GM23248 (cell line): ENCODE data around the gene RAMP3. TPM values are rescaled to one million over a fixed set of nuclear protein-coding genes. Genes with fewer than 3 reads are reported as not detected.

ENCODE experiments used
- DNase-seq: peaks from one replicate; pipeline ENCODE4 v3.0.0-alpha.2; 2015
- H2AFZ ChIP-seq: fragments of 200-600 bp; sonication (generic); 2 replicates; pipeline ENCODE4 v1.6.1; 2016; ENCODE audit warnings: antibody characterized with exemption
- H3F3A ChIP-seq: fragments of 200-600 bp; sonication (generic); 2 replicates; pipeline ENCODE4 v1.6.1; 2016; ENCODE audit warnings: mild to moderate bottlenecking, antibody characterized with exemption, mixed run types; ENCODE audit not compliant: insufficient read depth
- H3K27ac ChIP-seq: fragments of 200-600 bp; sonication (generic); 2 replicates; pipeline ENCODE4 v1.5.1; 2016; ENCODE audit warnings: mild to moderate bottlenecking
- H3K27me3 ChIP-seq: fragments of 200-600 bp; sonication (generic); replicated peaks from 2 replicates; pipeline ENCODE4 v1.6.1; 2016; ENCODE audit warnings: mild to moderate bottlenecking; ENCODE audit not compliant: insufficient read depth
- H3K36me3 ChIP-seq: fragments of 200-600 bp; sonication (generic); 2 replicates; pipeline ENCODE4 v1.6.1; 2016; ENCODE audit warnings: low read depth, mild to moderate bottlenecking
- H3K4me1 ChIP-seq: fragments of 200-600 bp; sonication (generic); 2 replicates; pipeline ENCODE4 v1.6.1; 2016; ENCODE audit warnings: mild to moderate bottlenecking; ENCODE audit not compliant: insufficient read depth
- H3K4me2 ChIP-seq: fragments of 200-600 bp; sonication (generic); one replicate; pipeline ENCODE4 v1.6.1; 2016; ENCODE audit warnings: mild to moderate bottlenecking; ENCODE audit not compliant: unreplicated experiment
- H3K4me3 ChIP-seq: fragments of 200-600 bp; sonication (generic); 2 replicates; pipeline ENCODE4 v1.5.1; 2016; ENCODE audit warnings: mild to moderate bottlenecking
- H3K79me2 ChIP-seq: fragments of 200-600 bp; sonication (generic); 2 replicates; pipeline ENCODE4 v1.6.1; 2016; ENCODE audit warnings: mild to moderate bottlenecking; ENCODE audit not compliant: insufficient read depth
- H3K9ac ChIP-seq: fragments of 200-600 bp; sonication (generic); 2 replicates; pipeline ENCODE4 v1.6.1; 2016; ENCODE audit warnings: mild to moderate bottlenecking
- H3K9me2 ChIP-seq: fragments of 200-600 bp; sonication (generic); 2 replicates; pipeline ENCODE4 v1.6.1; 2016; ENCODE audit warnings: mixed run types, mild to moderate bottlenecking, moderate library complexity; ENCODE audit not compliant: insufficient read depth
- H3K9me3 ChIP-seq: fragments of 200-600 bp; sonication (generic); one replicate; pipeline ENCODE4 v1.6.1; 2017; ENCODE audit warnings: low read depth
- H4K20me1 ChIP-seq: fragments of 200-600 bp; sonication (generic); 2 replicates; pipeline ENCODE4 v1.6.0; 2016; ENCODE audit not compliant: insufficient read depth
- EZH2 ChIP-seq: fragments of 200-600 bp; sonication (generic); IDR thresholded peaks from 2 replicates; pipeline ENCODE4 v1.6.1; 2018; ENCODE audit warnings: antibody characterized with exemption, mild to moderate bottlenecking; ENCODE audit not compliant: insufficient read depth, poor library complexity, severe bottlenecking
- EZH2phosphoT487 ChIP-seq: fragments of 200-600 bp; sonication (generic); IDR thresholded peaks from 2 replicates; pipeline ENCODE4 v1.6.1; 2018; ENCODE audit warnings: antibody characterized with exemption, moderate library complexity, mild to moderate bottlenecking, low read depth; ENCODE audit not compliant: insufficient read depth
- WGBS, 2 experiments: methylation state at CpG; one replicate each; pipeline ENCODE4 v1.1.6; 2015 to 2017; ENCODE audit warnings: low lambda C conversion rate in 2 of 2, low coverage in 1 of 2; ENCODE audit errors: missing lambda C conversion rate in 2 of 2; 5-methylcytosine and 5-hydroxymethylcytosine counted together
- in situ Hi-C: fragments of 300-500 bp; cut with MboI; formaldehyde crosslinking; loops from 2 replicates; pipeline ENCODE4 v1.15.0; 2020
- polyA plus RNA-seq: library from polyadenylated mRNA; unstranded; fragments of >200 nt; fragmentation: Nextera tagmentation; extraction: Ambion mirVana; gene quantifications from 2 replicates; pipeline ENCODE4 v1.2.1, GENCODE V29; 2016
- total RNA-seq: library from RNA; depleted of rRNA; stranded (reverse); fragments of >200 nt; shearing (Covaris generic); gene quantifications from 2 replicates; pipeline ENCODE4 v1.2.3, GENCODE V29; 2014

The RAMP3 gene
- total and polyA plus RNA-seq, 2 experiments from 2014 or later = not detected

DNA sequence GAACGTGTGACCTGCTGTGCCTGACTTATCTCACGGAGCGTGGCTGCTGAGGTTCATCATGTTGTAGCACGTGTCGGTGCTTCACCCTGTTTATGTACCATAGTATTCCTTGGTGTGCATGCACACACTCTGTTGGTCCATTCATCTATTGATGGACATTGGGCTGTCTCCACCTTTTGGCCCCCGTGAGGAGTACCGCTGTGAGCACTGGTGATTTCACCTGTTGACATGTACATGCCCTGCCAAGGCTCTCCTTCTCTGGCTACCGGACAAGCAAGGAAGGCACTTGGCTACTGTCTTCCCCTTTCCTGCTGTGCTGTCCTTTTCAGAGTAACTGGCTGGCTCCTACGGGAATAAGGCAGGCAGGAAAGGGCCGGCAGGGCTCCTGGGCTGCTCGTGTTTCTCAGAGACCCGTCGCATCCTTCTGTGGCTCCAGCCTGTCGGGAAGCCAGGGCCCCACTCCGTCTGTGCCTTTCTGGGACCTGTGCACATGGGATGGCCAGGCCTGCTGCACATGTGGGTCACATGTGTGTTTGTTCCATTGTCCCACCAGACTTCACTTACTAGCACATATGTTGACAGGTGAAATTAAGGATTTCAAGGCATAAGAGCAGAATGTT lies 28.3 kb upstream of the RAMP3 start:
- no peak for DNase-seq
- 63 to 66% methylated on average over 15 of the region's 15 CpGs for WGBS, 2 experiments
- Histone ChIP-seq H3K4me3 (no peak overlapping the region), H3K9ac (no peak overlapping the region), H3K27me3 (no peaks in the 10 kb centered on the region), H2AFZ (no peak overlapping the region), H3F3A (no peaks in the 10 kb centered on the region), H4K20me1 (no peaks in the 10 kb centered on the region), H3K4me2 (no peak overlapping the region), H3K79me2 (no peaks in the 10 kb centered on the region), H3K9me3 (no peaks in the 10 kb centered on the region), H3K27ac (no peak overlapping the region), H3K4me1 (no peaks in the 10 kb centered on the region), H3K9me2 (no peaks in the 10 kb centered on the region), H3K36me3 (no peaks in the 10 kb centered on the region)
- in situ Hi-C loops = loop anchor here (25.0 kb wide), 1 partner anchor 267 kb away; no protein-coding TSS in a partner anchor
- no peak for TF ChIP-seq EZH2
- no peak for TF ChIP-seq EZH2phosphoT487

DNA sequence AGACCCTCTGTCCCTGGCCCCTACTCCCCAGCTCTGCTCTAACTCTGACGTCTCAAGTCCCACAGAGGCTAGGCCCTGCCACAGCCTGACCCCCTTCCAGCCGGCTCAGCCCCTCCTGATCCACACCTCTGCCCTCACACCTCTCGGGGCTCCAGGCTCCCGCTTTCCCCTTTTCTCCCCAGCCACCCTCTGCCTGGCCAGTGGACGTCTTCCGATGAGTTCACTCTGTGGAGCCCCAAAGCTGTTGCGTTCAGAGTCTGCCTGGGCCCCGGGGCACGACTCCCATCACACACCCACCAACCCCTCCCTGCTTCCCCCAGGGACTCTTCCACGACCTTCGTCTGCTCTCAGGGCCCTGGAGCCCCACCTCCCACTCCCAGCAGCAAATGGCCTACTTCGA lies 27.7 kb upstream of the RAMP3 start:
- Histone ChIP-seq H3K9me2 (no peaks in the 10 kb centered on the region), H3K27me3 (no peaks in the 10 kb centered on the region), H3K4me1 (no peaks in the 10 kb centered on the region), H4K20me1 (no peaks in the 10 kb centered on the region), H3K36me3 (no peaks in the 10 kb centered on the region), H2AFZ (no peak overlapping the region), H3K79me2 (no peaks in the 10 kb centered on the region), H3K9me3 (no peaks in the 10 kb centered on the region), H3K4me2 (no peak overlapping the region), H3K27ac (no peak overlapping the region), H3K9ac (no peak overlapping the region), H3K4me3 (no peak overlapping the region), H3F3A (no peaks in the 10 kb centered on the region)
- DNase-seq = no peak
- 58 to 64% methylated on average over 11 to 12 of the region's 12 CpGs for WGBS, 2 experiments
- no peak for TF ChIP-seq EZH2phosphoT487
- in situ Hi-C loops = loop anchor here (25.0 kb wide), 1 partner anchor 268 kb away; no protein-coding TSS in a partner anchor

DNA sequence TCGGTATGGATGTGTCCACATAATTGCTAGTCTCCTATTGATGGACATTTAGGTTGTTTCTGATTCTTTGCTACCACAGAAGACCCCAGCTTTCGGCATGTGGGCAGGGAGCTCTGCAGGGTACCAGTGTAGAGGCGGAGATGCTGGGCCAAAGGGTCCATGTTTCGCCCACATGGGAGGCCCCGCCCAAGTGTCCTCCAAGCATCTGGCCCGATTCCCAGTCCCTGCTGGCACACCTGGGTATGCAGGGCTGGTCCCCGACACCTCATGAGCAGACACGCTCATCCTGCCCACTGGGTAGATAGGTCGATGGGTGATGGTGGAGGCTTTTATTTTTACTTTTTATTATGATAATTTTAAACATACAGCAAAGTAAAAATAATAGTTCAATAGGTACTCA lies 26.7 kb upstream of the RAMP3 start:
- TF ChIP-seq EZH2 = no peak
- no peak for TF ChIP-seq EZH2phosphoT487
- DNase-seq = no peak

DNA sequence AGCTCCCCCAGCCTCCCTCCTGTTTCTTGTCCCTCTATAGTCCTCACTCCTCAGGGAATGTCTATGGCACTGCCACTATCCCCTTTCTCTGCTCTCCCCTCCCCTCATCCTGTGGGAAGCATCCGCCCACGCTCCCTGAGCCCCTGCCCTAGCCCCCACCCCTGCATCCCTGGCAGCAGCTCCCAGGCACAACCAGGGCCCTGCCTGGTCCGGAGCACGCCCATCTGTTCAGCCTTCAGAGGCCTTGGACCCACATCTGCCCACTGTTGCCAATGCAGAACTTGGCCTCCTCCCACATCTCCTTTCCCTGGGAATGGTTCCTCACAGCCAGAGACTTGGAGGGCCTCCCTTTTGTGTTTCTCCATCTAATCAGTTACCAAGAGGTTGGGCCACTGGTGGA lies 25.7 kb upstream of the RAMP3 start:
- no peaks in the 10 kb centered on the region for H3F3A ChIP-seq
- H3K4me2 ChIP-seq = no peak overlapping the region
- no peaks in the 10 kb centered on the region for H3K4me1 ChIP-seq
- no peaks in the 10 kb centered on the region for H3K9me2 ChIP-seq
- H4K20me1 ChIP-seq = no peaks in the 10 kb centered on the region
- DNase-seq = no peak
- no peak overlapping the region for H3K9ac ChIP-seq
- in situ Hi-C loops = loop anchor here (25.0 kb wide), 1 partner anchor 270 kb away; no protein-coding TSS in a partner anchor
- H3K79me2 ChIP-seq = no peaks in the 10 kb centered on the region
- TF ChIP-seq EZH2 = no peak
- TF ChIP-seq EZH2phosphoT487 = no peak
- no peaks in the 10 kb centered on the region for H3K36me3 ChIP-seq
- no peaks in the 10 kb centered on the region for H3K9me3 ChIP-seq
- no peaks in the 10 kb centered on the region for H3K27me3 ChIP-seq
- no peak overlapping the region for H2AFZ ChIP-seq
- no peak overlapping the region for H3K27ac ChIP-seq
- H3K4me3 ChIP-seq = no peak overlapping the region
- WGBS, 2 experiments = 3 to 15% methylated on average over 2 to 4 of the region's 4 CpGs

More for the DNA sequence above, 26.7 kb upstream of the RAMP3 start:
- Histone ChIP-seq H3K4me1 (no peaks in the 10 kb centered on the region), H3K27ac (no peak overlapping the region), H2AFZ (no peak overlapping the region), H3F3A (no peaks in the 10 kb centered on the region), H3K4me2 (no peak overlapping the region), H4K20me1 (no peaks in the 10 kb centered on the region), H3K27me3 (no peaks in the 10 kb centered on the region), H3K79me2 (no peaks in the 10 kb centered on the region), H3K36me3 (no peaks in the 10 kb centered on the region), H3K9ac (no peak overlapping the region), H3K9me2 (no peaks in the 10 kb centered on the region), H3K9me3 (no peaks in the 10 kb centered on the region), H3K4me3 (no peak overlapping the region)
- 62 to 66% methylated on average over 9 of the region's 9 CpGs for WGBS, 2 experiments
- in situ Hi-C loops = loop anchor here (25.0 kb wide), 1 partner anchor 269 kb away; no protein-coding TSS in a partner anchor
